Pancreas (tissue), 10 donors: ENCODE measurements around the gene YWHAB. TPM values are rescaled to one million over a fixed set of nuclear protein-coding genes. Genes with fewer than 3 reads are reported as not detected.

Experiments
- ATAC-seq, 4 donors: fragments of 200-7000 bp; cut with Tn5 transposase; one replicate each; pipeline versions ENCODE4 v1.8.0 to v1.9.1; 2020; ENCODE audit warnings: mild to moderate bottlenecking in 4 of 4, moderate library complexity in 4 of 4
- DNase-seq, 6 donors: peaks; one replicate each; pipeline ENCODE4 v3.0.0-alpha.2; 2020
- FAIRE-seq: peaks from 2 replicates; lab custom pipeline; 2012; peaks lifted over from hg19 to GRCh38; lab: Jason Lieb, UNC
- H3K27ac ChIP-seq, 4 donors: fragments of 200-600 bp; sonication (generic); 1 replicate in 3 of 4; 2 replicates in 1 of 4; pipeline versions ENCODE4 v1.5.0 to v1.8.0; 2020
- H3K27me3 ChIP-seq, 4 donors: fragments of 200-600 bp; one replicate each; pipeline ENCODE4 v1.8.0; 2021
- H3K36me3 ChIP-seq, 3 donors: fragments of 200-600 bp; sonication (generic) in 1 of 3; one replicate each; pipeline versions ENCODE4 v1.5.0 to v1.8.0; 2020 to 2021
- H3K4me1 ChIP-seq, 3 donors: fragments of 200-600 bp; one replicate each; pipeline ENCODE4 v1.8.0; 2021
- H3K4me3 ChIP-seq, 4 donors: fragments of 200-600 bp; sonication (generic) in 2 of 4; one replicate each; pipeline versions ENCODE4 v1.5.0 to v1.8.0; 2020 to 2021
- H3K9me3 ChIP-seq, 4 donors: fragments of 200-600 bp; one replicate each; pipeline ENCODE4 v1.8.0; 2021
- CTCF ChIP-seq, 4 donors: fragments of 200-600 bp; sonication (generic) in 3 of 4; IDR thresholded peaks; one replicate each; pipeline versions ENCODE4 v1.5.0 to v1.8.0; 2021; ENCODE audit warnings: antibody characterized with exemption in 4 of 4
- WGBS, 2 donors: extraction: QIAGEN DNeasy Blood & Tissue Kit; methylation state at CpG; one replicate each; pipeline ENCODE4 v1.1.7; 2013; 5-methylcytosine and 5-hydroxymethylcytosine counted together
- intact Hi-C, 3 donors: fragments of 100-400 bp; cut with DNase I; formaldehyde crosslinking; loops; one replicate each; pipeline versions ENCODE4 v1.11.1 to v1.14.2; 2022
- polyA plus RNA-seq, 2 donors: library from polyadenylated mRNA; stranded (reverse); fragments of 200-250 nt; gene quantifications; one replicate each; pipeline ENCODE4 v1.2.3, GENCODE V29; 2013
- total RNA-seq, 6 donors: library from RNA; stranded (reverse); fragmentation: NEBNext Ultra II Directional in 4 of 6; extraction: Animal tissue kit (Norgen Biotek cat#: 25700) in 4 of 6; gene quantifications; one replicate each; pipeline versions ENCODE4 v1.2.1 to v1.2.4, GENCODE V29; 2021 to 2023
- donor health status: healthy with polysubstance abuse.
- donor health status: DM: no; HTN: no; CAD: no; lungs with moderate emphysema.
- donor health status: DM: no; HTN: no; CAD: no.
- donor health status: control.
- donor health status: control.
- donor health status: Bipolar disorder and iron deficiency.
- donor health status: DM: yes; HTN: yes; CAD: no.
- donor health status: DM: no; HTN: no; CAD: no.
- donor health status: DM: no; HTN: no; CAD: no.
- donor health status: DM: yes; HTN: yes; CAD: no.

YWHAB gene
- total RNA-seq, result 10 to 100 TPM; 24.9 to 87.3 (median 47.0) TPM
- 10 to 100 TPM; 17.9 to 47.4 TPM for polyA plus RNA-seq

GRCh38 chr20:44885392-44886265 lies at the start of gene YWHAB:
YWHAB (plus strand) TSS chr20:44885705; CDS start chr20:44901534, 15,829 bp downstream.
- TF ChIP-seq CTCF (IDR thresholded peaks at IDR 0.05), result no peak
- H3K4me1 ChIP-seq, result peaks cover 5 to 38% (median 31%) of the 10 kb centered on the region in 3 donors
- intact Hi-C loops, result no loop called here
- peak; percentile 97 to 99 (median 98) for ATAC-seq
- peak within 1 kb of the TSS; percentile 91 to 96 (median 94) for H3K27ac ChIP-seq
- H3K9me3 ChIP-seq, result no peaks in the 10 kb centered on the region
- no peaks in the 10 kb centered on the region for H3K36me3 ChIP-seq
- no peak for FAIRE-seq
- peak within 1 kb of the TSS; percentile 99 to 100 (median 99) for H3K4me3 ChIP-seq
- peak; percentile 97 to 100 (median 99) for DNase-seq
- no peaks in the 10 kb centered on the region for H3K27me3 ChIP-seq
- WGBS, 2 donors, result 0 to 1% methylated on average over 54 to 88 of the region's 88 CpGs

- intact Hi-C loops, result no loop called here
- TF ChIP-seq CTCF (IDR thresholded peaks at IDR 0.05), result no peak
- no peak for FAIRE-seq
These were observed 48.8 kb upstream of the YWHAB start for GRCh38 chr20:44836601-44837120.

GRCh38 chr20:44837946-44838345 lies 47.6 kb upstream of the YWHAB start:
- no peaks in the 10 kb centered on the region for H3K4me1 ChIP-seq
- no peak overlapping the region for H3K27ac ChIP-seq
- FAIRE-seq (no peak), ATAC-seq (no peak), DNase-seq (no peak)
- H3K27me3 ChIP-seq, result no peaks in the 10 kb centered on the region
- no peak for TF ChIP-seq CTCF (IDR thresholded peaks at IDR 0.05)
- H3K4me3 ChIP-seq, result no peak overlapping the region
- no peaks in the 10 kb centered on the region for H3K36me3 ChIP-seq
- no peaks in the 10 kb centered on the region for H3K9me3 ChIP-seq
- intact Hi-C loops, result no loop called here
- 41 to 46% methylated on average over 3 of the region's 3 CpGs for WGBS, 2 donors

More at GRCh38 chr20:44836601-44837120, 48.8 kb upstream of the YWHAB start:
- Histone ChIP-seq H3K9me3 (no peaks in the 10 kb centered on the region), H3K4me1 (no peaks in the 10 kb centered on the region), H3K4me3 (no peak overlapping the region), H3K27me3 (no peaks in the 10 kb centered on the region), H3K36me3 (no peaks in the 10 kb centered on the region), H3K27ac (no peak overlapping the region)
- DNase-seq (no peak), ATAC-seq (no peak)
- WGBS, 2 donors, result 68 to 78% methylated on average over 12 of the region's 12 CpGs

GRCh38 chr20:44838521-44838920 lies 47.0 kb upstream of the YWHAB start:
- H3K27ac ChIP-seq, result no peak overlapping the region
- no peak for TF ChIP-seq CTCF (IDR thresholded peaks at IDR 0.05)
- no peaks in the 10 kb centered on the region for H3K36me3 ChIP-seq
- no peak overlapping the region for H3K4me3 ChIP-seq
- intact Hi-C loops, result no loop called here
- 80 to 94% methylated on average over 1 of the region's 1 CpG for WGBS, 2 donors
- no peaks in the 10 kb centered on the region for H3K27me3 ChIP-seq
- H3K9me3 ChIP-seq, result no peaks in the 10 kb centered on the region
- no peak for DNase-seq
- ATAC-seq, result no peak
- FAIRE-seq, result no peak
- no peaks in the 10 kb centered on the region for H3K4me1 ChIP-seq
